Measurements from ENCODE around the gene PLA2G4D. TPM values are rescaled to one million over a fixed set of nuclear protein-coding genes. Genes with fewer than 3 reads are reported as not detected.

Gene PLA2G4D
- polyA plus RNA-seq, 1 of the 3 experiments (the other 2 are of a cell fraction) = not detected

DNA sequence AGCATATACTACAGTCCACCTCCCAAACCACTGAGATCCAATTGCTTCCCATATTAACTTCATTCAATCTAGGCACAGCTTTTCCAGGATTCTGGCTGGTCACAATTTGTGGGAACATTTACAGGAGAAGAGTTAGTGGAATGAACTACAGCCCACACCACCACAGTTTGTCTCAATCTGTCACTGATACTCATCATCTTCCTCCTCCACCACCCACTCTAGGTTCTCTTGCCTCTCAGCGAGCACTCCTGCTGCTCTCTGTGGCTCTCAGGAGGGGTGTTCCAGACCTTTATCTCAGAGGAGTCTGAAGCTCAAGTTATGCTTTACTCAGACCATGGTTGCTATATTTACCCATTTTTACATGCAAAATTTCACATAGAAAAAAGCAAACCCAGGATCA, 25.9 kb upstream of the PLA2G4D start:
- no peak overlapping the region for H3K27ac ChIP-seq (ENCODE audit: low read depth in 2 of 2, low read length in 1 of 2)
- H3K79me2 ChIP-seq (ENCODE audit: insufficient read depth) = no peaks in the 10 kb centered on the region
- no peaks in the 10 kb centered on the region for H3F3A ChIP-seq (replicated peaks; ENCODE audit: insufficient read depth)
- H3K36me3 ChIP-seq (replicated peaks in 1 of 2; ENCODE audit: control insufficient read depth in 1 of 2, insufficient read depth in 2 of 2, low read length in 1 of 2) = no peaks in the 10 kb centered on the region
- no peaks in the 10 kb centered on the region for H3K9me2 ChIP-seq
- no peaks in the 10 kb centered on the region for H4K20me1 ChIP-seq (ENCODE audit: insufficient read depth)
- no peak overlapping the region for H3K4me2 ChIP-seq
- no peak for TF ChIP-seq EZH2phosphoT487 (IDR thresholded peaks at IDR 0.05; ENCODE audit: borderline replicate concordance, low read depth)
- no peak for TF ChIP-seq FOXJ3 (CRISPR knock-in tag; IDR thresholded peaks at IDR 0.05)
- TF ChIP-seq, protein P1, sequence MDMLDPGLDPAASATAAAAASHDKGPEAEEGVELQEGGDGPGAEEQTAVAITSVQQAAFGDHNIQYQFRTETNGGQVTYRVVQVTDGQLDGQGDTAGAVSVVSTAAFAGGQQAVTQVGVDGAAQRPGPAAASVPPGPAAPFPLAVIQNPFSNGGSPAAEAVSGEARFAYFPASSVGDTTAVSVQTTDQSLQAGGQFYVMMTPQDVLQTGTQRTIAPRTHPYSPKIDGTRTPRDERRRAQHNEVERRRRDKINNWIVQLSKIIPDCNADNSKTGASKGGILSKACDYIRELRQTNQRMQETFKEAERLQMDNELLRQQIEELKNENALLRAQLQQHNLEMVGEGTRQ (IDR thresholded peaks at IDR 0.05; ENCODE audit: borderline replicate concordance, low read depth, low read length) = no peak
- TF ChIP-seq, protein P2, sequence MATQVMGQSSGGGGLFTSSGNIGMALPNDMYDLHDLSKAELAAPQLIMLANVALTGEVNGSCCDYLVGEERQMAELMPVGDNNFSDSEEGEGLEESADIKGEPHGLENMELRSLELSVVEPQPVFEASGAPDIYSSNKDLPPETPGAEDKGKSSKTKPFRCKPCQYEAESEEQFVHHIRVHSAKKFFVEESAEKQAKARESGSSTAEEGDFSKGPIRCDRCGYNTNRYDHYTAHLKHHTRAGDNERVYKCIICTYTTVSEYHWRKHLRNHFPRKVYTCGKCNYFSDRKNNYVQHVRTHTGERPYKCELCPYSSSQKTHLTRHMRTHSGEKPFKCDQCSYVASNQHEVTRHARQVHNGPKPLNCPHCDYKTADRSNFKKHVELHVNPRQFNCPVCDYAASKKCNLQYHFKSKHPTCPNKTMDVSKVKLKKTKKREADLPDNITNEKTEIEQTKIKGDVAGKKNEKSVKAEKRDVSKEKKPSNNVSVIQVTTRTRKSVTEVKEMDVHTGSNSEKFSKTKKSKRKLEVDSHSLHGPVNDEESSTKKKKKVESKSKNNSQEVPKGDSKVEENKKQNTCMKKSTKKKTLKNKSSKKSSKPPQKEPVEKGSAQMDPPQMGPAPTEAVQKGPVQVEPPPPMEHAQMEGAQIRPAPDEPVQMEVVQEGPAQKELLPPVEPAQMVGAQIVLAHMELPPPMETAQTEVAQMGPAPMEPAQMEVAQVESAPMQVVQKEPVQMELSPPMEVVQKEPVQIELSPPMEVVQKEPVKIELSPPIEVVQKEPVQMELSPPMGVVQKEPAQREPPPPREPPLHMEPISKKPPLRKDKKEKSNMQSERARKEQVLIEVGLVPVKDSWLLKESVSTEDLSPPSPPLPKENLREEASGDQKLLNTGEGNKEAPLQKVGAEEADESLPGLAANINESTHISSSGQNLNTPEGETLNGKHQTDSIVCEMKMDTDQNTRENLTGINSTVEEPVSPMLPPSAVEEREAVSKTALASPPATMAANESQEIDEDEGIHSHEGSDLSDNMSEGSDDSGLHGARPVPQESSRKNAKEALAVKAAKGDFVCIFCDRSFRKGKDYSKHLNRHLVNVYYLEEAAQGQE (IDR thresholded peaks at IDR 0.05; ENCODE audit: low read depth, low read length) = no peak
- TF ChIP-seq CHD2 (IDR thresholded peaks at IDR 0.05; ENCODE audit: low read length, partially characterized antibody) = no peak
- CTCF ChIA-PET = interaction anchor here (0.9 to 2.9 kb wide), 3 partner anchors 25 to 55 kb away, joined by 3 to 11 read pairs (median 5); no protein-coding TSS in a partner anchor
- peaks cover 0 to 6% of the 10 kb centered on the region in 2 experiments; a peak in 1 of 4 replicates for H3K4me1 ChIP-seq (ENCODE audit: control insufficient read depth in 1 of 2, insufficient read depth in 2 of 2, low read depth in 1 of 2, low read length in 1 of 2)
- H3K9me3 ChIP-seq = no peaks in the 10 kb centered on the region
- no peak for DNase-seq
- POLR2A ChIA-PET = no interaction called here
- no peak overlapping the region for H2AFZ ChIP-seq (ENCODE audit: low read depth)
- WGBS (ENCODE audit: low lambda C conversion rate) = 76% methylated on average over 1 of the region's 1 CpG
- H3K9ac ChIP-seq = no peak overlapping the region
- peaks cover 20% of the 10 kb centered on the region; the same call in 1 of the 2 replicates for H3K27me3 ChIP-seq (ENCODE audit: insufficient read depth)
- H3K4me3 ChIP-seq (ENCODE audit: low read depth in 2 of 2, low read length in 1 of 2) = no peak overlapping the region

DNA sequence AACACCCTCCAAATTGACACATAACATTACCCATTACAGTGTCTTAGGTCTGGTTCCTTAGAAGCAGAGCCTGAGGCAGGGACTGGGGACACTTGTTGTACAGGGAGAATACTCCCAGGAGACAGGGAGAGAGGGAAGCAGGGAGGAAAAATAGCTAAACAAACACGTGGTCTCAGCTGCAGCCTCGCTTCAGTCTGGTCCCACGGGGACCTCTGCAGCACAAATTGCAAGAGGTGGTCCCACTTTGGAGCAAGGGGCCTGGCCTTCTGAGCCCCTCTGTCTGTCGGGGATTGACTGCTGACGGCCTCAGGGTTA, 25.0 kb upstream of the PLA2G4D start:
- CTCF ChIA-PET = interaction anchor here (1.2 to 1.4 kb wide), 4 partner anchors 11 to 63 kb away, joined by 3 to 5 read pairs (median 4); no protein-coding TSS in a partner anchor
- WGBS (ENCODE audit: low lambda C conversion rate) = 47% methylated on average over 5 of the region's 5 CpGs
- TF ChIP-seq YY1 (IDR thresholded peaks at IDR 0.05; ENCODE audit: low read depth) (no peak), NFIC (IDR thresholded peaks at IDR 0.05; ENCODE audit: borderline replicate concordance) (no peak), MEF2A (IDR thresholded peaks at IDR 0.05; ENCODE audit: borderline replicate concordance, low read depth) (no peak), MXI1 (IDR thresholded peaks at IDR 0.05; ENCODE audit: low read depth, low read length) (no peak), POLR2AphosphoS5 (IDR thresholded peaks at IDR 0.05; ENCODE audit: low read depth, low read length) (no peak), RFX5 (IDR thresholded peaks at IDR 0.05; ENCODE audit: low read length) (no peak), FOXJ3 (CRISPR knock-in tag; IDR thresholded peaks at IDR 0.05) (no peak)
- TF ChIP-seq, protein P3, sequence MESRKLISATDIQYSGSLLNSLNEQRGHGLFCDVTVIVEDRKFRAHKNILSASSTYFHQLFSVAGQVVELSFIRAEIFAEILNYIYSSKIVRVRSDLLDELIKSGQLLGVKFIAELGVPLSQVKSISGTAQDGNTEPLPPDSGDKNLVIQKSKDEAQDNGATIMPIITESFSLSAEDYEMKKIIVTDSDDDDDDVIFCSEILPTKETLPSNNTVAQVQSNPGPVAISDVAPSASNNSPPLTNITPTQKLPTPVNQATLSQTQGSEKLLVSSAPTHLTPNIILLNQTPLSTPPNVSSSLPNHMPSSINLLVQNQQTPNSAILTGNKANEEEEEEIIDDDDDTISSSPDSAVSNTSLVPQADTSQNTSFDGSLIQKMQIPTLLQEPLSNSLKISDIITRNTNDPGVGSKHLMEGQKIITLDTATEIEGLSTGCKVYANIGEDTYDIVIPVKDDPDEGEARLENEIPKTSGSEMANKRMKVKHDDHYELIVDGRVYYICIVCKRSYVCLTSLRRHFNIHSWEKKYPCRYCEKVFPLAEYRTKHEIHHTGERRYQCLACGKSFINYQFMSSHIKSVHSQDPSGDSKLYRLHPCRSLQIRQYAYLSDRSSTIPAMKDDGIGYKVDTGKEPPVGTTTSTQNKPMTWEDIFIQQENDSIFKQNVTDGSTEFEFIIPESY (IDR thresholded peaks at IDR 0.05; ENCODE audit: borderline replicate concordance, low read depth) = no peak
- TF ChIP-seq, protein P4, sequence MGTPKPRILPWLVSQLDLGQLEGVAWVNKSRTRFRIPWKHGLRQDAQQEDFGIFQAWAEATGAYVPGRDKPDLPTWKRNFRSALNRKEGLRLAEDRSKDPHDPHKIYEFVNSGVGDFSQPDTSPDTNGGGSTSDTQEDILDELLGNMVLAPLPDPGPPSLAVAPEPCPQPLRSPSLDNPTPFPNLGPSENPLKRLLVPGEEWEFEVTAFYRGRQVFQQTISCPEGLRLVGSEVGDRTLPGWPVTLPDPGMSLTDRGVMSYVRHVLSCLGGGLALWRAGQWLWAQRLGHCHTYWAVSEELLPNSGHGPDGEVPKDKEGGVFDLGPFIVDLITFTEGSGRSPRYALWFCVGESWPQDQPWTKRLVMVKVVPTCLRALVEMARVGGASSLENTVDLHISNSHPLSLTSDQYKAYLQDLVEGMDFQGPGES (IDR thresholded peaks at IDR 0.05; ENCODE audit: low read depth, low read length) = no peak
- TF ChIP-seq, protein P1 (IDR thresholded peaks at IDR 0.05; ENCODE audit: borderline replicate concordance, low read depth, low read length) = no peak
- TF ChIP-seq, protein P2 (IDR thresholded peaks at IDR 0.05; ENCODE audit: low read depth, low read length) = no peak

More for the DNA sequence above, 25.0 kb upstream of the PLA2G4D start:
- H3K9me2 ChIP-seq = no peaks in the 10 kb centered on the region
- H4K20me1 ChIP-seq (ENCODE audit: insufficient read depth) = no peaks in the 10 kb centered on the region
- H3K4me3 ChIP-seq (ENCODE audit: low read depth in 2 of 2, low read length in 1 of 2) = no peak overlapping the region
- POLR2A ChIA-PET = no interaction called here
- H3K4me1 ChIP-seq (ENCODE audit: control insufficient read depth in 1 of 2, insufficient read depth in 2 of 2, low read depth in 1 of 2, low read length in 1 of 2) = peaks cover 0 to 6% of the 10 kb centered on the region in 2 experiments; a peak in 1 of 4 replicates
- H3K79me2 ChIP-seq (ENCODE audit: insufficient read depth) = no peaks in the 10 kb centered on the region
- peaks cover 20% of the 10 kb centered on the region; the same call in 1 of the 2 replicates for H3K27me3 ChIP-seq (ENCODE audit: insufficient read depth)
- no peaks in the 10 kb centered on the region for H3F3A ChIP-seq (replicated peaks; ENCODE audit: insufficient read depth)
- H3K9me3 ChIP-seq = no peaks in the 10 kb centered on the region
- no peak overlapping the region for H3K4me2 ChIP-seq
- H3K9ac ChIP-seq = no peak overlapping the region
- no peak overlapping the region for H3K27ac ChIP-seq (ENCODE audit: low read depth in 2 of 2, low read length in 1 of 2)
- DNase-seq = no peak
- no peak overlapping the region for H2AFZ ChIP-seq (ENCODE audit: low read depth)
- H3K36me3 ChIP-seq (replicated peaks in 1 of 2; ENCODE audit: control insufficient read depth in 1 of 2, insufficient read depth in 2 of 2, low read length in 1 of 2) = no peaks in the 10 kb centered on the region

All from SK-N-SH (cell line).